Measurements from ENCODE around the gene SCAPER.
"Not testable (repeated sequence)": the region's sequence is repeated elsewhere in the genome, so short reads cannot be mapped to it uniquely, and the experiment has no call there.

DNA sequence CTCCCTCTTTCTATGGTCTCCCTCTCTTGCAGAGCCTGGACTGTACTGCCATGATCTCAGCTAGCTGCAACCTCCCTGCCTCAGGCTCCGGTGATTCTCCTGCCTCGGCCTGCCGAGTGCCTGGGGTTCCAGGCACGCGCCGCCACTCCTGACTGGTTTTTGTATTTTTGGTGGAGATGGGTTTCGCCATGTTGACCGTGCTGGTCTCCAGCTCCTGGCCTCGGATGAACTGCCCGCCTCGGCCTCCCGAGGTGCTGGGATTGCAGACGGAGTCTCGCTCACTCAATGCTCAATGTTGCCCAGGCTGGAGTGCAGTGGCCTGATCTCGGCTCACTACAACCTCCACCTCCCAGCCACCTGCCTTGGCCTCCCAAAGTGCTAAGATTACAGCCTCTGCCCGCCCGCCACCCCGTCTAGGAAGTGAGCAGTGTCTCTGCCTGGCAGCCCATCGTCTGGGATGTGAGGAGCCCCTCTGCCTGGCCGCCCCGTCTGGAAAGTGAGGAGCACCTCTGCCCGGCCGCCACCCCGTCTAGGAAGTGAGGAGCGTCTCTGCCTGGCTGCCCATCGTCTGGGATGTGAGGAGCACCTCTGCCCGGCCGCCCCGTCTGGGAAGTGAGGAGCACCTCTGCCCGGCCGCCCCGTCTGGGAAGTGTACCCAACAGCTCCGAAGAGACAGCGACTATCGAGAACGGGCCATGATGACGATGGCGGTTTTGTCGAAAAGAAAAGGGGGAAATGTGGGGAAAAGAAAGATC is 5.8 kb downstream of the SCAPER start:
- TF ChIP-seq, protein P1, sequence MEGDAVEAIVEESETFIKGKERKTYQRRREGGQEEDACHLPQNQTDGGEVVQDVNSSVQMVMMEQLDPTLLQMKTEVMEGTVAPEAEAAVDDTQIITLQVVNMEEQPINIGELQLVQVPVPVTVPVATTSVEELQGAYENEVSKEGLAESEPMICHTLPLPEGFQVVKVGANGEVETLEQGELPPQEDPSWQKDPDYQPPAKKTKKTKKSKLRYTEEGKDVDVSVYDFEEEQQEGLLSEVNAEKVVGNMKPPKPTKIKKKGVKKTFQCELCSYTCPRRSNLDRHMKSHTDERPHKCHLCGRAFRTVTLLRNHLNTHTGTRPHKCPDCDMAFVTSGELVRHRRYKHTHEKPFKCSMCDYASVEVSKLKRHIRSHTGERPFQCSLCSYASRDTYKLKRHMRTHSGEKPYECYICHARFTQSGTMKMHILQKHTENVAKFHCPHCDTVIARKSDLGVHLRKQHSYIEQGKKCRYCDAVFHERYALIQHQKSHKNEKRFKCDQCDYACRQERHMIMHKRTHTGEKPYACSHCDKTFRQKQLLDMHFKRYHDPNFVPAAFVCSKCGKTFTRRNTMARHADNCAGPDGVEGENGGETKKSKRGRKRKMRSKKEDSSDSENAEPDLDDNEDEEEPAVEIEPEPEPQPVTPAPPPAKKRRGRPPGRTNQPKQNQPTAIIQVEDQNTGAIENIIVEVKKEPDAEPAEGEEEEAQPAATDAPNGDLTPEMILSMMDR (IDR thresholded peaks at IDR 0.05): not testable (repeated sequence)
- not testable (repeated sequence) for TF ChIP-seq POLR2A (IDR thresholded peaks at IDR 0.05)

All from Peyer's patch (tissue), 4 donors.